NCI-H187 treated with DMSO at 0.1 percent for 48 hours (cell line): ENCODE data around the gene CHMP4A.
A peak's percentile ranks its signal among the peaks of the same experiment; 100 is the strongest.

Experiments used
- DNase-seq: peaks from one replicate; lab custom pipeline; 2025; lab: John Stamatoyannopoulos, UW

Gene CHMP4A

GRCh38 chr14:24178399-24179178 lies 34.7 kb downstream of the CHMP4A start:
- DNase-seq: no peak

- DNase-seq: no peak
Observed at GRCh38 chr14:24177891-24178290, 35.4 kb downstream of the CHMP4A start.

GRCh38 chr14:24177041-24177825 lies 36.1 kb downstream of the CHMP4A start:
- DNase-seq: no peak

DNA sequence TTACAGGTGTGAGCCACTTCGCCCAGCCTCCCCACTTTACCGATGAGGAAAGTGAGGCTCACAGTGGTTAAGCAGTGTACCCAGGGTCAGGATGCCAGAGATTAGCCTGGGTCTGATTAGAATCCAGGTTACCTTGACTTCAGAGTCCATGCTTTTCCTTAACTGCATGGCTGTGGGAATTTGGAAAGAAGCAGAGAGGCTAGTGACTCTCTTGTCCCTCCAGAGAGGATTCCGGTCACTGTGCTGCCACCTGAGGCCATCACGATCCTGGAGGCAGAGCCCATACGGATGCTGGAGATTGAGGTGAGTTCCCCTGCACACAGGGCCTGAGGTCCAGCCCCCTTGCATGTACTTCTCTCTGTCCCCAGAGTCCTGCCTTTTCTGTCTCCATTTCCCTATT lies 36.7 kb downstream of the CHMP4A start:
- DNase-seq: no peak

- DNase-seq: no peak
Observed at GRCh38 chr14:24172871-24173281, 40.4 kb downstream of the CHMP4A start.

GRCh38 chr14:24172261-24172860 lies 40.9 kb downstream of the CHMP4A start:
- DNase-seq: no peak

DNA sequence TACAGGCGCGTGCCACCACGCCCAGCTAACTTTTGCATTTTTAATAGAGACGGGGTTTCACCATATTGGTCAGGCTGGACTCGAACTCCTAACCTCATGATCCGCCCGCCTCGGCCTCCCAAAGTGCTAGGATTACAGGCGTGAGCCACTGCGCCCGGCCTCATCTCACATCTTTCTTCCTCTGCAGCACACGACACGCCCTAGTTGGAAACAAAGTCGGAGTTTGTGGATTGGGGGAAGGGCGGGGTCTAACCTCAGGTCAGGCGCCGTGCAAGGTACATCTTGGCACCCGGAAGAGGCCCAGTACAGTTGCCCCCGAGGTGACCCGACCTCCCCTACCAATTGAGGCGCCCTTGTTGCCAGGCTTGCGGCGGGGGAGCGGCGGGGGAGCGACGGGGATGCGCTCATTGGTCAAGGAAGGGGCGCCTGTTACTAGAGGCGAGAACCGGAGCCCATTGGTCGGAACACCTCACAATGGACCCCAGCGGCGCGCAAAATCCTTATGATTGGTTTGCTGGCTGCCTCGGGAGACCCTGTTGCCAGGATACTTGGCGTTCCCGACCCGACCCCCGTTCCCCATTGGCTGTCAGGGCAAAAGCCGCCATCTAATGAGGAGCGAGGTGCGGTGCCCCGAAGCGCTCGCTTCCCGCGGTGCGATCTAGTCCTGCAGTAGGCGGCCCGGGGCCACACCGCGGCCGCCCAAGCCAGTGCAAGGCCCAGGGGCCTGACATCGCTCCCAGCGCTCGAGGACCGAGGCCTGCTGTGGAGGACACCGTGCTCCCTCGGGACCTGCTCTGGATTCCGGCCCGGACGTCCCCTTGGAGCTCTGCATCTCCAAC lies 41.6 kb downstream of the CHMP4A start, which contains the start of gene REC8:
TSS of gene REC8 (plus strand) at position 659 of the 839 bp plus-strand sequence. CDS start 473 bp downstream, outside the sequence.
- DNase-seq: peak; percentile 97

GRCh38 chr14:24167469-24168114 lies 45.7 kb downstream of the CHMP4A start:
- no peak for DNase-seq

DNA sequence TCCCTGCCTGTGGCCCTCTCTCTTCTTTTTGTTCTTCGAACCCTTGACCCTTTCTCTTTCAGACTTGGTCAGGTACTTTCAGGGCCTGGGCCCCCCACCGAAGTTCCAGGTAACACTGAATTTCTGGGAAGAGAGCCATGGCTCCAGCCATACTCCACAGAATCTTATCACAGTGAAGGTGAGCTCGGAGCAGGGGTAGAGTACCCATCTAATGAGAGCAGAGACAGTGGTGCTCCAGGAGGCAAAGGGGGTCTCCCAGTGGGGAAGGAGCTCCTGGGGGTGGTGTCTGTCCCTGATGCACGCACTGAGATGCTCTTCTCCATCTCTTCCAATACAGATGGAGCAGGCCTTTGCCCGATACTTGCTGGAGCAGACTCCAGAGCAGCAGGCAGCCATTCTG lies 47.5 kb downstream of the CHMP4A start:
- no peak for DNase-seq

- no peak for DNase-seq
Observed at GRCh38 chr14:24164518-24164991, 48.7 kb downstream of the CHMP4A start.

- DNase-seq: no peak
Observed at GRCh38 chr14:24162093-24162492, 51.2 kb downstream of the CHMP4A start.

GRCh38 chr14:24160850-24161804 lies 52.2 kb downstream of the CHMP4A start, which contains the start of gene IRF9:
IRF9 (plus strand) TSS chr14:24161265; CDS start chr14:24162145, 880 bp downstream.
- DNase-seq: peak; percentile 74

GRCh38 chr14:24160499-24160849 lies 52.8 kb downstream of the CHMP4A start:
- DNase-seq: no peak

DNA sequence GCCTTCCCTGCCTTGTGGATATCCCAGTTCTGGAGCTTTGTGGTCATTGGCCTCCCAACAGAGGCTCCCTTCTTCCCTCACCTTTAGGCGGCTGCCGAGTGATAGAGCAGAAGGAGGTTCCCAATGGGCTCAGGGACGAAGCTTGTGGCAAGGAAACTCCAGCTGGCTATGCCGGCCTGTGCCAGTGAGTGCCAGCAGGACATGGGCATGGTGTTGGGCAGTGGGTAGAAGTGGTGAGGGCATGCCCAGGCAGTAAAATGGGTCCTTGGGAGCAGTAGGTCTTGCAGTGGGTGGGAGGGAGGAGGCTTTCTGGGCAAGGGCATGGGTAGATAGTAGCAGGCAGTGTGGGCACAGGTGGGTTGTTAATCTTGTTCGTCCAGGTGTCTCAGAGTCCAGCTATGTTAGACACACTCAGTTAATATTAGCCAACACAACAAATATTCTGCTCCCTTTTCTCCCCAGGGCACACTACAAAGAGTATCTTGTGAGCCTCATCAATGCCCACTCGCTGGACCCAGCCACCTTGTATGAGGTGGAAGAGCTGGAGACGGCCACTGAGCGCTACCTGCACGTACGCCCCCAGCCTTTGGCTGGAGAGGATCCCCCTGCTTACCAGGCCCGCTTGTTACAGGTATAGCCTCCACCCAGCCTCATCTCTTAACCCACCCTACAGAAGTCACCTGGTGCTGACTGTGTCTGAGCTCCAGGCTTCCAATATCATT lies 53.4 kb downstream of the CHMP4A start:
- no peak for DNase-seq
